ENCODE data around the gene OR51S1. TPM values are rescaled to one million over a fixed set of nuclear protein-coding genes. Genes with fewer than 3 reads are reported as not detected.

Gene OR51S1
- total RNA-seq, 2 experiments from 2014 or later: not detected

DNA sequence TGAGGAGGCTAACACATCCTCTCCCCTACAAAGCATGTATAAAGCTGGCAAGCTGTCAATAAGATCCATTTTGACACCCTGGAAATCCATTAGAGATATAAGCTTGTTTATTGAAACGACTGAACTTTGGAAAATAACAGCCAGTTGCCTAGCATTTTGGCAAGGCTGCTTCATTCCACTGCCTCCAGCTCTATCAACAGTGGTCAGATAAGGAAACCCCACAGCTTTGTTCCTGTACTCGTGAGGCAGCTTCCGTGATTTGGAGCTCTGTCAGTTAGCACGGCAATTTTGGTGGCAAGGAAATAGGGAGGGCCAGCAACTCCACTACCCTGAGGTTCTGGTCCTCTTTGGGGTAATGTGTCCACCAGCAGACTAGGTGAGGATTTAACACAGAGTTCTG lies 2.0 kb upstream of the OR51S1 start:
- ChIA-PET POLR2A (no interaction called here), CTCF (ENCODE audit: unreplicated experiment) (no interaction called here)
- no peak overlapping the region for H3K4me2 ChIP-seq (ENCODE audit: low read length)

DNA sequence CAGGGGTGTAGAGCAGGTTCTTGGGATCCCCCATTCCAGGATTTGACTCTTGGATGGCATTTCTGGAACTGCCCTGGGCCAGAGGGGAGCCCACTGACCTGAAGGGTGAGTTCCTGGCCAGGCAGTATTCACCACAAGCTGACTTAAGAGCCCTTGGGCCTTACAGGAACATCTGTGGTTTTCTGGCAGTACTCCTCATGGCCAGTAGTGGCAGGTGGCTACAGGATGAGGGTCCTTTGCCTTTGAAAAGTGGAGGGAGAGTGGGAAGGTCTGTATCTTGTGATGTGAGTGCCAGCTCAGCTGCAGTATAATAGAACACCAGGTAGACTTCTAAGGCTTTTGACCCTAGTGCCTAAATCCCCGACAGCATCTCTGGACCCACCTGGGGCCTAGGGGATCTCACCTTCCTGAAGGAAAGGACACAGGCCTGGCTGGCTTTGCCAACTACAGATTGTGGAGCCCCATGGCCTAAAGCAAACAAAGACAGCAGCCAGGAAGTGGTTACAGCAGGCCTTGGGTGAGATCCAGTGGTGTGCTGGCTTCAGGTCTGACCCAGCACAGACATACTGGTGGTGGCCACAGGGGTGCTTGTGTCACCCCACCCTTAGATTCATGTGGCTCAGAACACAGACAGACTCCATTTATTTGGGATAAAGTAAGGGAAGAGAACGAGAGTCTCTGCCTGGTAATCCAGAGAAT lies 9.0 kb downstream of the OR51S1 start:
- H2AFZ ChIP-seq (ENCODE audit: low read length): no peak overlapping the region
- no TSS peak for BruUV-seq (replicated peaks)
- no peaks in the 10 kb centered on the region for H3K79me2 ChIP-seq (ENCODE audit: insufficient read depth, low read depth, low read length)

More for the DNA sequence above, 2.0 kb upstream of the OR51S1 start:
- Histone ChIP-seq H3K9me2 (ENCODE audit: insufficient read depth, low read length) (no peaks in the 10 kb centered on the region), H4K20me1 (ENCODE audit: insufficient read depth, low read length) (no peaks in the 10 kb centered on the region), H3K4me3 (ENCODE audit: low read depth, low read length, poor library complexity, severe bottlenecking) (no peak overlapping the region), H3K79me2 (ENCODE audit: insufficient read depth, low read depth, low read length) (no peaks in the 10 kb centered on the region), H3K9me3 (ENCODE audit: low read length) (no peaks in the 10 kb centered on the region), H3K4me1 (ENCODE audit: insufficient read depth, low read length, poor library complexity, severe bottlenecking) (no peaks in the 10 kb centered on the region), H3K27ac (ENCODE audit: low read depth, low read length, poor library complexity, severe bottlenecking) (no peak overlapping the region), H3K36me3 (ENCODE audit: insufficient read depth, low read length) (no peaks in the 10 kb centered on the region), H2AFZ (ENCODE audit: low read length) (no peak overlapping the region)
- intact Hi-C loops (cut with micrococcal nuclease; ENCODE audit: unreplicated experiment): no loop called here
- no peak for TF ChIP-seq EZH2phosphoT487 (IDR thresholded peaks at IDR 0.05; ENCODE audit: borderline replicate concordance, low read depth, low read length)
- TF ChIP-seq, protein P1, sequence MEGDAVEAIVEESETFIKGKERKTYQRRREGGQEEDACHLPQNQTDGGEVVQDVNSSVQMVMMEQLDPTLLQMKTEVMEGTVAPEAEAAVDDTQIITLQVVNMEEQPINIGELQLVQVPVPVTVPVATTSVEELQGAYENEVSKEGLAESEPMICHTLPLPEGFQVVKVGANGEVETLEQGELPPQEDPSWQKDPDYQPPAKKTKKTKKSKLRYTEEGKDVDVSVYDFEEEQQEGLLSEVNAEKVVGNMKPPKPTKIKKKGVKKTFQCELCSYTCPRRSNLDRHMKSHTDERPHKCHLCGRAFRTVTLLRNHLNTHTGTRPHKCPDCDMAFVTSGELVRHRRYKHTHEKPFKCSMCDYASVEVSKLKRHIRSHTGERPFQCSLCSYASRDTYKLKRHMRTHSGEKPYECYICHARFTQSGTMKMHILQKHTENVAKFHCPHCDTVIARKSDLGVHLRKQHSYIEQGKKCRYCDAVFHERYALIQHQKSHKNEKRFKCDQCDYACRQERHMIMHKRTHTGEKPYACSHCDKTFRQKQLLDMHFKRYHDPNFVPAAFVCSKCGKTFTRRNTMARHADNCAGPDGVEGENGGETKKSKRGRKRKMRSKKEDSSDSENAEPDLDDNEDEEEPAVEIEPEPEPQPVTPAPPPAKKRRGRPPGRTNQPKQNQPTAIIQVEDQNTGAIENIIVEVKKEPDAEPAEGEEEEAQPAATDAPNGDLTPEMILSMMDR (conservative IDR thresholded peaks at IDR 0.05; ENCODE audit: low read length): no peak
- DNase-seq (ENCODE audit: low spot score): no peak
- no TSS peak for BruUV-seq (replicated peaks)

DNA sequence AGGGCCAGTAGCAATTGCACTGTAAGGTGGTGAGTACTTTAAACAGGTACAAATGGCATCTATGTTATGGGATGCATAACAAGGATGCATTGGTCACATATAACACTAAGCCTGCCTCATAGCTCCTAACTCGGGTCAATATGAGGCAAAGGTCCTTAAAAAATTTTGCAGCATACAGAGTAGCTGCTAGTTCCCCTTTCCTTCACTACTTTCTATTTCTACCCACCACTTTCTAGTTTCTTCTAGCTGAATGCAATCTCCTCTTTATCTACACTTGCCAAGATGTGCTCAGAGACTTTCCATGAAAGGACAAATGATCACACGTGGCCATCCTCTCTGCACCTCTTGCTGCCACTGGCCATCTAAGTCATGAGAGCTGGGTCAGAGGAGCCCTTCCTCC lies 18.1 kb downstream of the OR51S1 start:
- Histone ChIP-seq H3K27ac (ENCODE audit: low read depth, low read length, poor library complexity, severe bottlenecking) (no peak overlapping the region), H3K4me1 (ENCODE audit: insufficient read depth, low read length, poor library complexity, severe bottlenecking) (no peaks in the 10 kb centered on the region), H3K36me3 (ENCODE audit: insufficient read depth, low read length) (no peaks in the 10 kb centered on the region), H2AFZ (ENCODE audit: low read length) (no peak overlapping the region), H4K20me1 (ENCODE audit: insufficient read depth, low read length) (no peaks in the 10 kb centered on the region), H3K4me2 (ENCODE audit: low read length) (no peak overlapping the region), H3K79me2 (ENCODE audit: insufficient read depth, low read depth, low read length) (no peaks in the 10 kb centered on the region), H3K9me2 (ENCODE audit: insufficient read depth, low read length) (no peaks in the 10 kb centered on the region), H3K4me3 (ENCODE audit: low read depth, low read length, poor library complexity, severe bottlenecking) (no peak overlapping the region), H3K9me3 (ENCODE audit: low read length) (no peaks in the 10 kb centered on the region)
- ChIA-PET CTCF (ENCODE audit: unreplicated experiment) (no interaction called here), POLR2A (no interaction called here)
- no TSS peak for BruUV-seq (replicated peaks)
- TF ChIP-seq, protein P1 (conservative IDR thresholded peaks at IDR 0.05; ENCODE audit: low read length): no peak
- no peak for TF ChIP-seq EZH2phosphoT487 (IDR thresholded peaks at IDR 0.05; ENCODE audit: borderline replicate concordance, low read depth, low read length)
- intact Hi-C loops (cut with micrococcal nuclease; ENCODE audit: unreplicated experiment): no loop called here
- no peak for DNase-seq (ENCODE audit: low spot score)

More for the DNA sequence above, 9.0 kb downstream of the OR51S1 start:
- POLR2A ChIA-PET: interaction anchor here (0.6 kb wide), 1 partner anchor 27 kb away, joined by 6 read pairs; no protein-coding TSS in a partner anchor
- intact Hi-C loops (cut with micrococcal nuclease; ENCODE audit: unreplicated experiment): no loop called here
- no peak for DNase-seq (ENCODE audit: low spot score)
- Histone ChIP-seq H3K9me2 (ENCODE audit: insufficient read depth, low read length) (no peaks in the 10 kb centered on the region), H3K27ac (ENCODE audit: low read depth, low read length, poor library complexity, severe bottlenecking) (no peak overlapping the region), H3K4me2 (ENCODE audit: low read length) (no peak overlapping the region), H3K36me3 (ENCODE audit: insufficient read depth, low read length) (no peaks in the 10 kb centered on the region), H3K4me3 (ENCODE audit: low read depth, low read length, poor library complexity, severe bottlenecking) (no peak overlapping the region), H3K9me3 (ENCODE audit: low read length) (no peaks in the 10 kb centered on the region), H3K4me1 (ENCODE audit: insufficient read depth, low read length, poor library complexity, severe bottlenecking) (no peaks in the 10 kb centered on the region), H4K20me1 (ENCODE audit: insufficient read depth, low read length) (no peaks in the 10 kb centered on the region)
- CTCF ChIA-PET (ENCODE audit: unreplicated experiment): no interaction called here
- TF ChIP-seq EZH2phosphoT487 (IDR thresholded peaks at IDR 0.05; ENCODE audit: borderline replicate concordance, low read depth, low read length): no peak
- TF ChIP-seq, protein P1 (conservative IDR thresholded peaks at IDR 0.05; ENCODE audit: low read length): no peak
